Activated naive CD4-positive, alpha-beta T cell treated with anti-CD3 and anti-CD28 coated beads for 36 hours (primary cell): ENCODE data around the gene RRP1. TPM values are rescaled to one million over a fixed set of nuclear protein-coding genes. Genes with fewer than 3 reads are reported as not detected.

Experiments
- CTCF ChIA-PET: fragments of 350-600 bp; sonication (Branson Sonifier 250); formaldehyde crosslinking; loops from one replicate; lab custom pipeline; 2021; ENCODE audit warnings: antibody characterized with exemption; lab: Charles Lee
- DNase-seq: peaks from one replicate; pipeline ENCODE4 v3.0.0-alpha.2; 2020
- H3K27ac Mint-ChIP-seq: one replicate; pipeline ENCODE4 v1.8.0; 2021; ENCODE audit warnings: mild to moderate bottlenecking, mixed read lengths
- H3K27me3 Mint-ChIP-seq: one replicate; pipeline ENCODE4 v1.8.0; 2021; ENCODE audit warnings: low read depth, mixed read lengths
- H3K36me3 Mint-ChIP-seq: one replicate; pipeline ENCODE4 v1.8.0; 2021; ENCODE audit warnings: low read depth, mixed read lengths
- H3K4me1 Mint-ChIP-seq: one replicate; pipeline ENCODE4 v1.8.0; 2021; ENCODE audit warnings: low read depth, mixed read lengths
- H3K4me3 Mint-ChIP-seq: one replicate; pipeline ENCODE4 v1.8.0; 2021; ENCODE audit warnings: mild to moderate bottlenecking, moderate library complexity, mixed read lengths
- H3K9me3 Mint-ChIP-seq: one replicate; pipeline ENCODE4 v1.8.0; 2021; ENCODE audit warnings: mixed read lengths
- intact Hi-C: fragments of 100-400 bp; cut with micrococcal nuclease; formaldehyde crosslinking; loops from one replicate; pipeline ENCODE4 v1.15.1; 2023
- total RNA-seq, 2 experiments: library from RNA; stranded (reverse); gene quantifications; one replicate each; pipeline ENCODE4 v1.2.3, GENCODE V29; 2021

The RRP1 gene
- total RNA-seq, 2 experiments from 2014 or later = 33.6 to 35.5 TPM

DNA sequence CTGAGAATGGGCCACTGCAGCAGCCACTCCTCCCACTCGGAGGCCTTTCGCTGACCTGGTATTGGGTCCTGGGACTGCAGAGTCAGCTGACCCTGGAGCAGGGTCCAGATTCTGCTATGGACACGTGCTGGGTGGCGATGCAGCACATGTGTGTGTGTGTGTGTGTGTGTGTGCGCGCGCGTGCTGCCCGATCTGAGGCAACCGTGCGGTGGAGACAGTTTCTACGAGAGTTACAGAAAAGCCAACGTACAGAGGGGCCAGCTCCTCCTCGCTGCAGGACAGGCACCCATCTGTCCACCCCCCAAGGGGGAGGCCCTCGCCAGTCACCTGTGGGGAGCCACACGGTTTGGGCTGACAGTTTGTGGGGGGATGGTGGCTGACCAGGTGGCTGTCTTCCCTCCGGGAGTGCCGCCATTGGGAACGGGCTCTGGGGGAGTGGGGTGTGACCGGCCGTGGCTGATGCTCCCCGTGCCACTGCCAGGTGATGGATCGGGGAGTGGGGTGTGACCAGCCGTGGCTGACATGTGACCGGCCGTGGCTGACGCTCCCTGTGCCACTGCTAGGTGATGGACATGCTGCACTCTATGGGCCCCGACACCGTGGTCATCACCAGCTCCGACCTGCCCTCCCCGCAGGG, 37.3 kb upstream of the RRP1 start:
- no peaks in the 10 kb centered on the region for H3K9me3 Mint-ChIP-seq
- H3K27me3 Mint-ChIP-seq = no peaks in the 10 kb centered on the region
- H3K4me3 Mint-ChIP-seq = no peak overlapping the region
- CTCF ChIA-PET = no interaction called here
- peaks cover 23% of the 10 kb centered on the region for H3K36me3 Mint-ChIP-seq
- no peak overlapping the region for H3K27ac Mint-ChIP-seq
- intact Hi-C loops = loop anchor here (10.0 kb wide), 1 partner anchor 57 kb away; no protein-coding TSS in a partner anchor
- H3K4me1 Mint-ChIP-seq = no peaks in the 10 kb centered on the region
- no peak for DNase-seq

DNA sequence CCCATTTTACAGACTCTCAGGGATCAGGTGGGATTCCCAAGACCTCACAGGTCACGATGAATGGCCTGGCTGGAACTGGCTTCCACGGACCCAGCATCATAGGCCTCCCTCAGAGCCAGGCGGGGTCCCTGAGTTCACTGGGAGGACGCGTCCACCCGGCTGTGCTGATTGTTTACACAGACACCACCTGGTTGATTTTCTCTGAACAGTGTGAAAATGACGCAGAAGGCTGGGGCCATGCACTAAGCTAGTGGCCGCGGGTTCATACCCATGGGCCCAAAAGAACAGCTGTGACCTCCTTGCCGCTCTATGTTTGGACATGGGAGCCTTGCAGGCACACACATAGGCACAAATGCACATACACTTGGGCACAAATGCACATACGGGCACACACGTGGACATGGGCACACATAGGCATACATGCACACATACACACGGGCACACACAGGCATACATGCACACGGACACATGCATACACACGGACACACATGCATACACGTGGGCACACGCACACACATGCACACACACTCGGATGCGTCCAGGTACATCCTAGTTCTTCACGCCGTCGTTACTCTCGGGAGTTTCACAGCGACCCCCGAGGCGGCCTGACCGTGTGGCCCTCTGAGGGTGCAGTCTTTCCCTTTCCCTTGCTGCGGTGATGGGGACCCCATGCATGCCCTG, 36.5 kb upstream of the RRP1 start:
- Mint-ChIP-seq H3K27me3 (no peaks in the 10 kb centered on the region), H3K27ac (no peak overlapping the region), H3K4me1 (no peaks in the 10 kb centered on the region), H3K4me3 (no peak overlapping the region), H3K9me3 (no peaks in the 10 kb centered on the region), H3K36me3 (peaks cover 23% of the 10 kb centered on the region)
- intact Hi-C loops = loop anchor here (10.0 kb wide), 1 partner anchor 58 kb away; no protein-coding TSS in a partner anchor
- DNase-seq = no peak
- CTCF ChIA-PET = no interaction called here

DNA sequence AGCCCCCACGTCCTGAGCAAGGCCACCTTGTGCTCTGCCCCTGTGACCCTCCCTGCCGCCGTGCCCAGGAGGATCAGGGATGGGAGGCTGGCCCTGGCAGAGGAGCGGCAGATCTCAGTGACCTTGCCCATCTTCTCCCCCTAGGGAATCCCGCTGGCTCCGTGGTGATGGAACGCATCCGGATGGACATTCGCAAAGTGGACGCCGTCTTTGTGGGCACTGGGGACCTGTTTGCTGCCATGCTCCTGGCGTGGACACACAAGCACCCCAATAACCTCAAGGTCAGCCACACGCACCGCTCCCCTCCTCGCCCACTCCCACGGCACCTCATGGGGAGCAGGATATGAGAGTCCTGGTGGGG, 36.0 kb upstream of the RRP1 start:
- no peak overlapping the region for H3K27ac Mint-ChIP-seq
- intact Hi-C loops = loop anchor here (10.0 kb wide), 1 partner anchor 59 kb away; no protein-coding TSS in a partner anchor
- CTCF ChIA-PET = no interaction called here
- no peaks in the 10 kb centered on the region for H3K4me1 Mint-ChIP-seq
- no peak overlapping the region for H3K4me3 Mint-ChIP-seq
- H3K27me3 Mint-ChIP-seq = no peaks in the 10 kb centered on the region
- no peak for DNase-seq
- peaks cover 25% of the 10 kb centered on the region for H3K36me3 Mint-ChIP-seq
- no peaks in the 10 kb centered on the region for H3K9me3 Mint-ChIP-seq

DNA sequence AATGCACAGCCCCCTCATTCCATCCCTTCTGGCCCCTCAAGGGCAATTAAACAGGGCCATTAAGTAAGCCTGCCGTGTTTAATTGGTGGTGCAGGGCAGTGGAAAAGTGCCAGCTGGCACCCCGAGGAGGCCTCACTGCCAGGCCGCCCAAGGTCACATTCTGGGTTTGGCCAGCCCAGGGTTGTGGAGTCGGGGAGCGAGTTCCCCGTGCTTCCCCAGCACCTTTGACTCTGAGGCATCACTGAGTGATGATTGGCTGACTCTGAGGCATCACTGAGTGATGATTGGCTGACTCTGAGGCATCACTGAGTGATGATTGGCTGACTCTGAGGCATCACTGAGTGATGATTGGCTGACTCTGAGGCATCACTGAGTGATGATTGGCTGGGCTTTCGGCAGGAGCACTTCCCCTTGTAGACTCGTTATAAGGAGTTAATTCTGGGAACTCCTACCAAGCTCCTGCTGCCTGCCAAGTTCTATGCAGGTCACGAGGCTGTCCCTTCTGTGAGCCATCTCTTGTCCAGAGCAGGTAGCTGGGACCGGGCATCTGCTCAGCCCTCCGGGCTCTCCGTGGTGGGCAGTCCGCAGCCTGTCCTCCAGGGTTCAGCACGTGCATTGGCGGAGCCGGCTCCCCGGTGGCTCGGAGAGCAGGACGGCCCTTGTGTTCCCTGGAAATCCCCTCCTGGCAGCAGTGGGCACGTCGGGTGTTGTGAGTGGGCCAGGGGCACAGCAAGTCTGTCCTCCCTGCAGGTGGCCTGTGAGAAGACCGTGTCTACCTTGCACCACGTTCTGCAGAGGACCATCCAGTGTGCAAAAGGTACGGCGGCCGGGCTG, 34.2 kb upstream of the RRP1 start:
- no peaks in the 10 kb centered on the region for H3K4me1 Mint-ChIP-seq
- no peak for DNase-seq
- no peak overlapping the region for H3K4me3 Mint-ChIP-seq
- intact Hi-C loops = loop anchor here (10.0 kb wide), 1 partner anchor 60 kb away; no protein-coding TSS in a partner anchor
- H3K27me3 Mint-ChIP-seq = no peaks in the 10 kb centered on the region
- H3K27ac Mint-ChIP-seq = no peak overlapping the region
- peaks cover 22% of the 10 kb centered on the region for H3K36me3 Mint-ChIP-seq
- CTCF ChIA-PET = no interaction called here
- no peaks in the 10 kb centered on the region for H3K9me3 Mint-ChIP-seq

DNA sequence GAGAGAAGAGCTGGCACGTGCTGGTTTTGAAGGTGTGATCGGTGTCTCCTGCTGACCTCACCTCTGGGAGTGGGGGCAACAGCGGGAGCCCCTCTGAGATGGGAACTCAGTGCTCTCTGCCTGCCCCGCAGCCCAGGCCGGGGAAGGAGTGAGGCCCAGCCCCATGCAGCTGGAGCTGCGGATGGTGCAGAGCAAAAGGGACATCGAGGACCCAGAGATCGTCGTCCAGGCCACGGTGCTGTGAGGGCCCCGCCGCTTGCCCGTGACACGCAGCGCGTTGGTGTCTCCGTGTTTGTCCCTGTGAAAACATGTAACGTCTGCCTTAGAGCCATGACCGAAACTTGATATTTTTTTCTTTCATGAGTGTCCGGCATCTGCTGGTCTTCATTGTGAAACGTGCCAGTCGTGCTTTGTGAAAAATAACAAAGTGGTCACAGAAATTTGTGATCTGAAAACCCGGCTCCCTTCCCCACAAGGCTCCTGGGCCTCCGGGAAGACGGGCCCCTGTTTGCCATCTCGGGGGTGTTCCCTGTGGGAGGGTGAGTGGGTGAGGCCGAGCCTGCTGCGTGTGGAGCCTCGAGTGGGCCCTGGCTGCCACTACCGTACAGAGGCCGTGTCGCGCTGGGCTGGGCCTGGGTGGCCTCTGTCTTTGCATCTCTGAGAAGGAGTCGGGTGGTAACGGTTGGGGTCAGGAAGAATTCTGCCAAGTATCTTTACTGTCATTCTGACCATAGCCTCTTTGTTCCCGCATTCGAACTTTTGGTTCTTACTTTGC, 33.4 kb upstream of the RRP1 start:
- intact Hi-C loops = loop anchor here (10.0 kb wide), 1 partner anchor 61 kb away; no protein-coding TSS in a partner anchor
- no peak for DNase-seq
- H3K9me3 Mint-ChIP-seq = no peaks in the 10 kb centered on the region
- peaks cover 17% of the 10 kb centered on the region for H3K36me3 Mint-ChIP-seq
- H3K4me1 Mint-ChIP-seq = no peaks in the 10 kb centered on the region
- CTCF ChIA-PET = interaction anchor here (0.8 kb wide), 1 partner anchor 26 kb away, joined by 3 read pairs; no protein-coding TSS in a partner anchor
- no peaks in the 10 kb centered on the region for H3K27me3 Mint-ChIP-seq
- no peak overlapping the region for H3K27ac Mint-ChIP-seq
- H3K4me3 Mint-ChIP-seq = no peak overlapping the region

DNA sequence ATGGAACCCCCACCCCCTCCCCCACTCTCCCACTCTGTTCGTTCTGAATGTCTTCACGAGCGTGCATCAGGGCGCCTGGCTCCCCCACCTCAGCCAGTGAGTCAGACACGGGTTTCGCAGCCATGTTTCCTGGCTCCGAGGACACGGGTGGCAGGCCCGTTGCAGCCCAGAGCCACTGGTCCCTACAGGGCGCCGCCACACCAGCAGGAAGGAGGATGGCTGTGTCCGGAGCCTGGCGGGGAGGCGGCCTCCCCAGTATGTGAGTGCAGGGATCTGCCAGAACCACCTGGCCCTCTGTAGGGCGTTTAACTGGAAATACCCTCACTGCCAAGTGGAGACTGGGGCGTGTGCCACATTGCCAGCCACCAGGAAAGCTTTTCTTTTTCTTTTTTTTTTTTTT, 31.8 kb upstream of the RRP1 start:
- no peaks in the 10 kb centered on the region for H3K27me3 Mint-ChIP-seq
- intact Hi-C loops = loop anchor here (10.0 kb wide), 1 partner anchor 63 kb away; no protein-coding TSS in a partner anchor
- H3K9me3 Mint-ChIP-seq = no peaks in the 10 kb centered on the region
- no peak overlapping the region for H3K27ac Mint-ChIP-seq
- no peak for DNase-seq
- no peaks in the 10 kb centered on the region for H3K4me1 Mint-ChIP-seq
- CTCF ChIA-PET = no interaction called here
- H3K4me3 Mint-ChIP-seq = no peak overlapping the region
- peaks cover 17% of the 10 kb centered on the region for H3K36me3 Mint-ChIP-seq

DNA sequence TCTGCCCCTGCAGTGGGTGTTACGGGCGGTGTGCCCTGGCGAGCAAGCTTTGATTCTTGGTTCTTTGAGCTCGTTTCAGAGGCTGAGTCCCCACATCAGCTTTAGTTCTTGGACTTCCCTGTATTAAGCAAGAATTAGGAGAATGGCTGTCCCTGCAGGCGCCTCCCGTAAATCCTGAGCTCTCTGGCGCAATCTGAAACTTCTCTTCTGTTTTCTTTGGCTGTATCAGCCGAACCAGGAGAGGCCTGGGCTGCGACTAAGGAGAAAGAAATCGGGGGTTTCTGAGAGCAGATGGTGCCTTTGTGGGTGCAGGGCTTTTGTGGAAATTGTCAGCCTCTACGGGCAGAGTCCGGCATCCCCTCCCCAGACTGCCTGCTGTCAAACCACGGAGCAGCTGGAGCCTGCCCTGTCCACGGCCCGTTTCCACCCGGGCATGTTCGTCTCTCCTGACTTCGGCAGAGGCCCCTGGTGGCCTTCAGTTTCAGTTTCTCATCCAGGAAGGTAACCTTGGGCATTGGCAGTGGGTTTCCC, 31.2 kb upstream of the RRP1 start:
- CTCF ChIA-PET = no interaction called here
- H3K27ac Mint-ChIP-seq = no peak overlapping the region

DNA sequence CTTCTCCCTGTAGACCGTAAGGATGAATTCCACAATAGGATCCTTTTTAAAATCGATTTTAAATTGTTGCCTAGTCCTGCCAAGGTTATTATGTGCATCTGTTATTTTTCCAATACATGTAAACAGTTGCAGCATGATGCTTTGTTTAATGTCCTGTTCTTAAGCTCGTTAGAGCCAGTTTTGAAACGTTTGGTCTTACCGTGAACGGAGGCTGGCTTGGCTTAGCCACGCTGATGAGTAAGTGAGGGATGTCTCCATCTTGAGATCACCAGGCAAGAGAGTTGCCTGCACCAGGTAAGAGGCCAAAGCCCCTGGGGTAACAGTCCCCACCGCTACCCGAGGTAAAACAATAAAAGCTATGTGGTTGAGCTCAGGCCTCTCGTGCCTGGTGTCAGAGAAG, 30.6 kb upstream of the RRP1 start:
- Mint-ChIP-seq H3K27ac (no peak overlapping the region), H3K4me3 (no peak overlapping the region)

More for the DNA sequence above, 31.2 kb upstream of the RRP1 start:
- DNase-seq = no peak
- H3K9me3 Mint-ChIP-seq = no peaks in the 10 kb centered on the region
- no peaks in the 10 kb centered on the region for H3K27me3 Mint-ChIP-seq
- no peak overlapping the region for H3K4me3 Mint-ChIP-seq
- H3K36me3 Mint-ChIP-seq = peaks cover 18% of the 10 kb centered on the region
- intact Hi-C loops = loop anchor here (10.0 kb wide), 1 partner anchor 63 kb away; no protein-coding TSS in a partner anchor
- no peaks in the 10 kb centered on the region for H3K4me1 Mint-ChIP-seq

DNA sequence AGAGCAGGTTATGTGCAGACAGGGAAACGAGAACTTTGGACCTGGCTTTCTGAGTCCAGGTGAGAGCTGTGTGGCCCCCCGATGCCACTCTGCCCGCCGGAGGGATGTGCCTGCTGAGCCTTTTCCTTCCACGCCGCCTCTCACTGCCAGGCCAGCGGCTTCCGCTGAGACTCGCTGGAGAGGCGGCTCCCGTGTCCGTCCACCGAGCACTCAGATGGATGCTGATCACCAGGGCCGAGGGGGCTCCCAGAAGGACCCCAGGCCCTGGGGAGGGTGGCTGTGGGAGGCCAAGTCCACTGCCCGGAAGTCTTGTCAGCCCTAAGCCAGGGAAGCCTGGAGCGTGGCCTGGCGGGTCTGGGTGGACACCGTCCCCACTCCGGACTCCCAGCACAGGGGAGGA, 29.7 kb upstream of the RRP1 start:
- Mint-ChIP-seq H3K4me3 (no peak overlapping the region), H3K4me1 (no peaks in the 10 kb centered on the region), H3K36me3 (peaks cover 10% of the 10 kb centered on the region), H3K27me3 (no peaks in the 10 kb centered on the region), H3K9me3 (no peaks in the 10 kb centered on the region), H3K27ac (no peak overlapping the region)
- DNase-seq = no peak
- intact Hi-C loops = loop anchor here (10.0 kb wide), 1 partner anchor 65 kb away; no protein-coding TSS in a partner anchor
- CTCF ChIA-PET = interaction anchor here (0.6 kb wide), 1 partner anchor 216 kb away, joined by 3 read pairs; no protein-coding TSS in a partner anchor

More for the DNA sequence above, 30.6 kb upstream of the RRP1 start:
- Mint-ChIP-seq H3K4me1 (no peaks in the 10 kb centered on the region), H3K27me3 (no peaks in the 10 kb centered on the region), H3K36me3 (peaks cover 15% of the 10 kb centered on the region), H3K9me3 (no peaks in the 10 kb centered on the region)
- CTCF ChIA-PET = interaction anchor here (0.6 kb wide), 1 partner anchor 216 kb away, joined by 3 read pairs; no protein-coding TSS in a partner anchor
- no peak for DNase-seq
- intact Hi-C loops = loop anchor here (10.0 kb wide), 1 partner anchor 64 kb away; no protein-coding TSS in a partner anchor

DNA sequence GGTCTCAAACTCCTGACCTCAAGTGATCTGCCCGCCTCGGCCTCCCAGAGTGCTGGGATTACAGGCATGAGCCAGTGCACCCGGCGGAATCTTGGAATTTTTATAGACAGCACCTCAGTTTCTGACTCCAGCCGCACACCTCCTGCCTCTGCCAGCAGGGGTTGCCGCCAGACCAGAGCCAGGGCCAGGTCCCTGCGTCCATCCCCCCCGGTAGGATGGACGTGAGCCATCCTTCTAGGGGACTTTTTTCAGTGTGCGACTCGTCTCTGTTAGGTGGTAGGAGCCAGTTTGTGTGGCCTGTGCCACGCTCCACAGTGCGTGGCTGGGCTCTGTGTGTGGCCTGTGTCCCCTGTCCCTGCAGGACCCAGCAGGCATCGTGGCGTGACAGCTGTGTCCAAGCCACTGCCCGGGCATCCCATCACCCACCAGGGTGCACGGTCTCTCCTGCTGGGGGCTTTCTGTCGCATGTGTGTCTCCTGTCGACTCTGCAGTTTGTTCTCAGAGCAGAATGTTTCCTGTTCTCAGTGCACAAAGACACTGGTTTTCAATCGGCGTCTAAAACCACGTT, 28.9 kb upstream of the RRP1 start:
- Mint-ChIP-seq H3K27ac (no peak overlapping the region), H3K9me3 (no peaks in the 10 kb centered on the region), H3K4me3 (no peak overlapping the region), H3K27me3 (no peaks in the 10 kb centered on the region), H3K4me1 (no peaks in the 10 kb centered on the region), H3K36me3 (peaks cover 10% of the 10 kb centered on the region)
- intact Hi-C loops = no loop called here
- no peak for DNase-seq
- CTCF ChIA-PET = no interaction called here

DNA sequence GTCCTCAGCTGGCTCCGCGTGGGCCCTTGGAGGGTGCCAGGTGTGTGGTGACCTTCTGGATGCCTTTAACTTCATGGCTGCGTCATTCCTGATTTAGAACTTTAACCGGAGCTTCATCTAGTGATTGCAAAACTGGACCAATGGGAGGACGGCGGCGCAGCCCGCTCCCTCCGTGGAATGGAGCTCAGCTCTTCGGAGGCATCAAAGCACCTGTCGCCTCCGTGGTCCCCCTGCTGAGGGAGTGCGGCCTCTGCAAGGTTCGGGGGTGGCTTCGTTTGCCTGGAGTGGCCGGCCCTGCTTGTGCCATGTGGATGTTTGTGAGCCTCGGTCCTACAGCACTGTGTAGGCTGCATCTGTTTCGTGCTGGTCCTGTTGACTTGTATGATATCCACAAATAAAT, 27.5 kb upstream of the RRP1 start:
- peaks cover 7% of the 10 kb centered on the region for H3K36me3 Mint-ChIP-seq
- CTCF ChIA-PET = interaction anchor here (1.3 kb wide), 1 partner anchor 39 kb away, joined by 3 read pairs; no protein-coding TSS in a partner anchor
- H3K4me3 Mint-ChIP-seq = no peak overlapping the region
- intact Hi-C loops = no loop called here
- H3K27me3 Mint-ChIP-seq = no peaks in the 10 kb centered on the region
- DNase-seq = no peak
- no peaks in the 10 kb centered on the region for H3K9me3 Mint-ChIP-seq
- no peak overlapping the region for H3K27ac Mint-ChIP-seq
- no peaks in the 10 kb centered on the region for H3K4me1 Mint-ChIP-seq
